Esophagus squamous epithelium (tissue), 4 donors: ENCODE measurements around the gene SRPK3.

Source experiments
- CTCF ChIP-seq, 6 experiments: fragments of 450-650 bp in 4 of 6; fragments of 200-600 bp in 2 of 6; sonication (generic) in 2 of 6; IDR thresholded peaks; one replicate each; pipeline ENCODE4 v1.5.1; 2016 to 2019; ENCODE audit warnings: antibody characterized with exemption in 6 of 6, mild to moderate bottlenecking in 4 of 6, moderate library complexity in 4 of 6
- POLR2A ChIP-seq, 4 donors: fragments of 450-650 bp; IDR thresholded peaks; one replicate each; pipeline ENCODE4 v1.6.1; 2017; ENCODE audit warnings: antibody characterized with exemption in 4 of 4, mild to moderate bottlenecking in 4 of 4, moderate library complexity in 3 of 4

DNA sequence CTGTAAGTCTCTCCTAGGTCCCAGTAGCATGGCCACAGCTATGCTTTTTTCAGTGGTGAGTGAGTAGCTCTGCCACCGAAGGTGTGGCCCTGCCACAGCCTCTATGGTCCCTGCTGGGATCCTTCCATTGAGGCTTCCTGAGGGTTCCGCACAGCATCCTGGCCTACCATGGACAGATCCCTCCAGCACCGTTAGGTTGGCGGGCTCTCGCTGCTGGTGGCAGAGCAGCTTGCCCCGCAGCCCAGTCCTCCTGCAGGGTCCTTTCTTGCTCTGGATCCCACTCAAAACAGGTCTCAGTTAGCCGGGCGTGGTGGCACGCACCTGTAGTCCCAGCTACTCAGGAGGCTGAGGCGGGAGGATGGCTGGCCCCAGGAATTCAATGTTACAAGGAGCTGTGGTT, 51.9 kb downstream of the SRPK3 start:
- TF ChIP-seq POLR2A (IDR thresholded peaks at IDR 0.05) (no peak), CTCF (IDR thresholded peaks at IDR 0.05) (no peak)
